Vagina (tissue), 2 donors: ENCODE data around the gene KIRREL3. TPM values are rescaled to one million over a fixed set of nuclear protein-coding genes. Genes with fewer than 3 reads are reported as not detected.

ENCODE experiments used
- DNase-seq, 2 donors: peaks; one replicate each; pipeline ENCODE4 v3.0.0-alpha.2; 2017; ENCODE audit errors: extremely low spot score in 2 of 2
- H3K27ac ChIP-seq: fragments of 200-600 bp; sonication (generic); one replicate; pipeline ENCODE4 v1.5.1; 2019
- H3K27me3 ChIP-seq: fragments of 200-600 bp; sonication (generic); one replicate; pipeline ENCODE4 v1.5.1; 2019
- H3K36me3 ChIP-seq, 2 donors: fragments of 200-600 bp; sonication (generic); one replicate each; pipeline ENCODE4 v1.5.1; 2017 to 2019
- H3K4me1 ChIP-seq: fragments of 200-600 bp; sonication (generic); one replicate; pipeline ENCODE4 v1.5.1; 2019
- H3K4me3 ChIP-seq, 2 donors: fragments of 200-600 bp; sonication (generic); 1 replicate in 1 of 2; 2 replicates in 1 of 2; pipeline ENCODE4 v1.5.1; 2016 to 2019
- H3K9me3 ChIP-seq: fragments of 200-600 bp; sonication (generic); one replicate; pipeline ENCODE4 v1.5.1; 2019
- POLR2A ChIP-seq, 2 donors: fragments of 450-650 bp; IDR thresholded peaks; one replicate each; pipeline ENCODE4 v1.6.1; 2017; ENCODE audit warnings: antibody characterized with exemption in 2 of 2, mild to moderate bottlenecking in 2 of 2, moderate library complexity in 2 of 2
- POLR2AphosphoS5 ChIP-seq, 2 donors: sonication (generic); formaldehyde crosslinking; IDR thresholded peaks; one replicate each; pipeline ENCODE4 v1.9.0; 2017; ENCODE audit warnings: antibody characterized with exemption in 2 of 2, mild to moderate bottlenecking in 2 of 2, low read depth in 1 of 2; ENCODE audit not compliant: insufficient read depth in 1 of 2
- intact Hi-C: fragments of 100-400 bp; cut with DNase I; formaldehyde crosslinking; loops from one replicate; pipeline ENCODE4 v1.15.1; 2023
- total RNA-seq: library from RNA; depleted of rRNA; stranded (reverse); fragments of >200 nt; gene quantifications from one replicate; pipeline ENCODE4 v1.2.3, GENCODE V29; 2016
- TF ChIP-seq, protein P1 (sequence below), 3 experiments: fragments of 450-650 bp in 2 of 3; fragments of 200-600 bp in 1 of 3; sonication (generic) in 1 of 3; IDR thresholded peaks; one replicate each; pipeline ENCODE4 v1.5.1; 2017 to 2019; ENCODE audit warnings: antibody characterized with exemption in 3 of 3, mild to moderate bottlenecking in 2 of 3, moderate library complexity in 2 of 3

Gene KIRREL3
- total RNA-seq, 1 donor from 2014 or later: not detected

DNA sequence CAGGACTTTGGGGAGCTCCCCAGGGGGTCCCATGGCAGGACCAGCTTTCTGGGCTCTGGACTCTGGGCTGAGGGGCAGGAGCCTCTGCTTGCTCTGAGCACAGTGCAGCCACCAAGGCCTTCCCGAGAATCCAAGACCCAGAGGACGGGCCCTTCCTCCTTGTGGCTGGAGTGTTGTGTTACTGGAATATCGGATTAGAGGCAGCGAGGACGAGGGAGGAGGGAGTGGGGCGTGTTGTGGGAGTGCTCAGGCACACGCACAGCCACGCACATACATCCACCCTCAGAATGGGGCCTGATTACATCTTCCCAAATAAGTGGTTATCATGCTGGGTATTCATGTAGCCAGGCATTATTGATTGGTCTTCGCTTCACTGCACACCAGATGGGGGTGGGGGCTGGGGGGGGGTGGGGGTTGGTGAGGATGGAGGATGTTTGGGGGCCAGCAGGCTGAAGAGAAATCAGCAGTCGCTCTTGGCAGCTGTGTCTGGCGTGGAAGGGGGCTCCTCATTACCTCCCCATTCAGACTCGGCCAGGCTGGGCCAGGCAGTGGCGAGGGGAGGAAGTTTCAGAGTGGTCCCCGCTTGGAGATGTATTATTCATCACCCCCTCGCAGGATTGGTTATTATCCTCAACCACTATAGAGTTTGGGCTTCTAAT is 524.2 kb downstream of the KIRREL3 start:
- Histone ChIP-seq H3K27me3 (no peaks in the 10 kb centered on the region), H3K4me3 (no peak overlapping the region), H3K36me3 (no peaks in the 10 kb centered on the region), H3K9me3 (no peaks in the 10 kb centered on the region), H3K4me1 (peaks cover 4% of the 10 kb centered on the region), H3K27ac (no peak overlapping the region)
- no peak for DNase-seq
- intact Hi-C loops: no loop called here
- TF ChIP-seq POLR2AphosphoS5 (IDR thresholded peaks at IDR 0.05; ENCODE audit: insufficient read depth in 1 of 2, low read depth in 1 of 2): no peak
- TF ChIP-seq, protein P1, sequence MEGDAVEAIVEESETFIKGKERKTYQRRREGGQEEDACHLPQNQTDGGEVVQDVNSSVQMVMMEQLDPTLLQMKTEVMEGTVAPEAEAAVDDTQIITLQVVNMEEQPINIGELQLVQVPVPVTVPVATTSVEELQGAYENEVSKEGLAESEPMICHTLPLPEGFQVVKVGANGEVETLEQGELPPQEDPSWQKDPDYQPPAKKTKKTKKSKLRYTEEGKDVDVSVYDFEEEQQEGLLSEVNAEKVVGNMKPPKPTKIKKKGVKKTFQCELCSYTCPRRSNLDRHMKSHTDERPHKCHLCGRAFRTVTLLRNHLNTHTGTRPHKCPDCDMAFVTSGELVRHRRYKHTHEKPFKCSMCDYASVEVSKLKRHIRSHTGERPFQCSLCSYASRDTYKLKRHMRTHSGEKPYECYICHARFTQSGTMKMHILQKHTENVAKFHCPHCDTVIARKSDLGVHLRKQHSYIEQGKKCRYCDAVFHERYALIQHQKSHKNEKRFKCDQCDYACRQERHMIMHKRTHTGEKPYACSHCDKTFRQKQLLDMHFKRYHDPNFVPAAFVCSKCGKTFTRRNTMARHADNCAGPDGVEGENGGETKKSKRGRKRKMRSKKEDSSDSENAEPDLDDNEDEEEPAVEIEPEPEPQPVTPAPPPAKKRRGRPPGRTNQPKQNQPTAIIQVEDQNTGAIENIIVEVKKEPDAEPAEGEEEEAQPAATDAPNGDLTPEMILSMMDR (IDR thresholded peaks at IDR 0.05): no peak
- no peak for TF ChIP-seq POLR2A (IDR thresholded peaks at IDR 0.05)

DNA sequence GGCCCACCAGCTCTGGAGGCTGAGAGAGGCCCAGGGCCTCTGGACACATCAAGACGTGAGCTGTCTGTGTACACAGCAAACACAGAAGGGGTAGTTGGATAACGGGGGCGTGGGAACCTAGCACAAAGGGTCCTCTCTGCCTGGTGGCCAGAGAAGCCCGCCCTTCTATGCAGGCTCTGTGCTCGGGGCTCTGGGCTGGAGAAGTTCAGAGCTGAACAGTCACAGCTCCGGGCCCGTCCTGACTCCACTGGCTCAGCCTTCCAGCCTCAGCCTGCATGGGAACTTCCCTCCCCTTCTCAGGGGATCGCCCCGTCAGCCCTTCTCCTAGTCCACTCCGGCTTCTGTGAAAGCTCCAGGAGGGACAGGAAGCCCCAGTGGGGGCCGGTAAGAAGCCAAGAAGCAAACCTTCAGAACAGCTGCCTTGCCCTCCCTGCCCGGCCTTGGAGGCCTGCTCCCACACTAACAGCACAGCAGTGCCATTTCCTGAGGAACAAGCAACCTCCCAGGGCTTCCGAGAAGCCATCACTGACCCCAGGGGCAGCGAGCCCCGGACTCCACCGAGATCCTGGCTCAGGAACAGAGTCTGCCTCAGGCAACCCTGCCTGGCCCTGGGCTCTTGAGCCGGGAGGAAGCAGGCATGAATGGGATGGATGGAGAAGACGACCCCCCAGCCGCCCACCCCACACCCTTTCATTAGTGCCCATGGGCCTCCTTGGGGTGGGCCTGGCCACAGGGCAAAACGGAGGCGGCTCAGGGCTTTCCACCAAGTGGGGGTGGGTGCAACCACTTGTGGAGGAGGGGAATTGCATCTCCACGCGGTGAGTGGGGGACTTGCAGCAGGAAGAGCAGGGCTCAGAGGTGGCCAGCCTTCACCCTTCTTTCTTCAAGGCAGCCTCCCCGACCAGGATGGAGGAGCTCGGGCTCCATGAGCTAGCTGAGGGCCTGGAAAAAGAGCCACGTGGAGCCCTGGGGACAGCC is 525.3 kb downstream of the KIRREL3 start:
- H3K27me3 ChIP-seq: no peaks in the 10 kb centered on the region
- TF ChIP-seq POLR2AphosphoS5 (IDR thresholded peaks at IDR 0.05; ENCODE audit: insufficient read depth in 1 of 2, low read depth in 1 of 2) (no peak), POLR2A (IDR thresholded peaks at IDR 0.05) (no peak)
- TF ChIP-seq, protein P1 (IDR thresholded peaks at IDR 0.05): no peak
- H3K4me3 ChIP-seq: no peak overlapping the region
- intact Hi-C loops: no loop called here
- H3K4me1 ChIP-seq: no peaks in the 10 kb centered on the region
- DNase-seq: no peak
- H3K27ac ChIP-seq: no peak overlapping the region
- H3K36me3 ChIP-seq: no peaks in the 10 kb centered on the region
- no peaks in the 10 kb centered on the region for H3K9me3 ChIP-seq

DNA sequence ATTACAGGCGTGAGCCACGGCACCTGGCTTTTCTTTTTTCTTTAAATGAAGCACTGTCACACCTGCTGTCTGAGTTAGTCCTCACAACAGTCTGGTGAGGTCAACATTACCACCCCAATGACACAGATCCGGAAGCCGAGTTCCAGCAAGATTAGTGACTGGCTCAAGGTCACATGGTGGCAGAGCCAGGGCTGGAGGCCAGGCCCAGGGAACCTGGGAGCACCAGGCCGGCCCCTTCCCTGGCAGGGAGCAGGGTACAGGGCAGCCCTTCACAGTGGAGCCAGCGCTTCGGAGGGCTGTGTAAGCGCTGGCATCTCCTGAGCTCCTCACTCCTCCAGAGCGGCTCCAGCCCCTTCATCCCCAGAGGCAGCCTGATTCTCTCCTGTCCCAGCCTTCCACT is 526.4 kb downstream of the KIRREL3 start:
- Histone ChIP-seq H3K4me3 (no peak overlapping the region), H3K4me1 (no peaks in the 10 kb centered on the region), H3K27me3 (no peaks in the 10 kb centered on the region), H3K9me3 (no peaks in the 10 kb centered on the region), H3K27ac (no peak overlapping the region), H3K36me3 (no peaks in the 10 kb centered on the region)
- intact Hi-C loops: no loop called here
- DNase-seq: no peak
- TF ChIP-seq, protein P1 (IDR thresholded peaks at IDR 0.05): no peak
- TF ChIP-seq POLR2AphosphoS5 (IDR thresholded peaks at IDR 0.05; ENCODE audit: insufficient read depth in 1 of 2, low read depth in 1 of 2) (no peak), POLR2A (IDR thresholded peaks at IDR 0.05) (no peak)

DNA sequence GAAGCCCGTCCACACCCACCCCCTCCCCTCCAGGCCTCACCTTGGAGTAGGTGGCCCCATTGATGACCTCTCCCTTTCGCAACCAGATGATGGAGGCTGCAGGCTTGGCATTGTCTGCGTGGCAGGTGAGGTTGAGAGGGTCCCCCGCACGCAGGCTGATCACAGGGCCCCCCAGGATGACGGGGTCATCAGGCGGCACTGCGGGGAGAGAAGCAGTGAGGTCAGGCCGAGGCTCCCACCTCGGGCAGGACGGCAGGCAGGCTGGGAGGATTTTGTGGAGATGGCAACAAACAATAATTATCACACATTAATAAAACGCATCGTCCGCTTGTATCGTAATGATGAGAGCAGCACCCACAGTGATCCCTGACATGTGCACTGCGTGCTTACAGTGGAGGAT is 527.3 kb downstream of the KIRREL3 start:
- H3K27ac ChIP-seq: no peak overlapping the region
- intact Hi-C loops: no loop called here
- H3K36me3 ChIP-seq: no peaks in the 10 kb centered on the region
- no peaks in the 10 kb centered on the region for H3K4me1 ChIP-seq
- TF ChIP-seq POLR2AphosphoS5 (IDR thresholded peaks at IDR 0.05; ENCODE audit: insufficient read depth in 1 of 2, low read depth in 1 of 2): no peak
- no peak for TF ChIP-seq POLR2A (IDR thresholded peaks at IDR 0.05)
- TF ChIP-seq, protein P1 (IDR thresholded peaks at IDR 0.05): no peak
- H3K27me3 ChIP-seq: no peaks in the 10 kb centered on the region
- DNase-seq: no peak
- no peaks in the 10 kb centered on the region for H3K9me3 ChIP-seq
- H3K4me3 ChIP-seq: no peak overlapping the region
